CD4-positive, alpha-beta T cell (primary cell): Measurements from ENCODE around the gene KRT28. TPM values are rescaled to one million over a fixed set of nuclear protein-coding genes. Genes with fewer than 3 reads are reported as not detected.
A peak's percentile ranks its signal among the peaks of the same experiment; 100 is the strongest.

Experiments
- ATAC-seq: fragments of 200-7000 bp; cut with Tn5 transposase; one replicate; pipeline ENCODE4 v1.10.0; 2022; ENCODE audit warnings: mild to moderate bottlenecking; ENCODE audit not compliant: poor library complexity
- CTCF ChIA-PET: fragments of 350-600 bp; sonication (Branson Sonifier 250); formaldehyde crosslinking; loops from one replicate; lab custom pipeline; 2021; ENCODE audit warnings: antibody characterized with exemption, inconsistent platforms; lab: Charles Lee
- POLR2A ChIA-PET: fragments of 350-600 bp; sonication (Branson Sonifier 250); formaldehyde crosslinking; loops from one replicate; lab custom pipeline; 2021; ENCODE audit warnings: antibody characterized with exemption, inconsistent platforms; lab: Charles Lee
- DNase-seq, 14 experiments: peaks; one replicate each; pipeline ENCODE4 v3.0.0-alpha.2; 2013 to 2020; ENCODE audit warnings: mixed read lengths in 2 of 14
- H3K27ac ChIP-seq, 2 donors: one replicate each; pipeline versions ENCODE4 v1.5.1 to v1.7.0; 2013; ENCODE audit warnings: low read length in 2 of 2, low read depth in 1 of 2, mild to moderate bottlenecking in 1 of 2
- H3K27me3 ChIP-seq, 2 experiments: 1 replicate in 1 of 2; 2 replicates in 1 of 2; pipeline versions ENCODE4 v1.6.1 to v1.7.0; 2013; ENCODE audit warnings: low read length in 2 of 2, control low read depth in 1 of 2, mild to moderate bottlenecking in 1 of 2, moderate library complexity in 1 of 2; ENCODE audit not compliant: insufficient read depth in 2 of 2, control insufficient read depth in 1 of 2
- H3K36me3 ChIP-seq: one replicate; pipeline ENCODE4 v1.6.1; 2013; ENCODE audit warnings: low read length, control low read depth; ENCODE audit not compliant: insufficient read depth
- H3K4me1 ChIP-seq: one replicate; pipeline ENCODE4 v1.6.1; 2013; ENCODE audit warnings: low read length, control low read depth; ENCODE audit not compliant: insufficient read depth
- H3K4me3 ChIP-seq: one replicate; pipeline ENCODE4 v1.5.1; 2013; ENCODE audit warnings: mild to moderate bottlenecking, low read length, moderate library complexity
- H3K9me3 ChIP-seq, 2 experiments: 1 replicate in 1 of 2; 2 replicates in 1 of 2; pipeline versions ENCODE4 v1.6.1 to v1.7.0; 2013; ENCODE audit warnings: low read length in 2 of 2, mild to moderate bottlenecking in 2 of 2, control low read depth in 1 of 2, moderate library complexity in 1 of 2; ENCODE audit not compliant: control insufficient read depth in 1 of 2, insufficient read depth in 1 of 2
- H3K27ac Mint-ChIP-seq: one replicate; pipeline ENCODE4 v1.8.0; 2020; ENCODE audit warnings: mixed read lengths
- H3K27me3 Mint-ChIP-seq: one replicate; pipeline ENCODE4 v1.8.0; 2021; ENCODE audit warnings: mixed read lengths
- H3K36me3 Mint-ChIP-seq: one replicate; pipeline ENCODE4 v1.8.0; 2021; ENCODE audit warnings: low read depth, mixed read lengths
- H3K4me1 Mint-ChIP-seq: one replicate; pipeline ENCODE4 v1.8.0; 2021; ENCODE audit warnings: low read depth, mixed read lengths
- H3K4me3 Mint-ChIP-seq: one replicate; pipeline ENCODE4 v1.8.0; 2020; ENCODE audit warnings: mild to moderate bottlenecking, mixed read lengths
- H3K9me3 Mint-ChIP-seq: one replicate; pipeline ENCODE4 v1.8.0; 2020; ENCODE audit warnings: mixed read lengths
- CTCF ChIP-seq: fragments of 200-600 bp; IDR thresholded peaks from one replicate; pipeline ENCODE4 v1.8.0; 2022; ENCODE audit warnings: antibody characterized with exemption, mild to moderate bottlenecking
- intact Hi-C, 2 experiments: fragments of 100-400 bp; cut with DNase I in 1 of 2; cut with micrococcal nuclease in 1 of 2; formaldehyde crosslinking; loops; one replicate each; pipeline versions ENCODE4 v1.15.1 to v1.9.0; 2023 to 2025; cut with DNase I, micrococcal nuclease
- total RNA-seq, 174 experiments: library from RNA in 2 of 174; stranded (reverse) in 2 of 174; gene quantifications; one replicate each; pipeline ENCODE4 v1.2.3 and lab custom pipeline; 2021 to 2026

KRT28 gene
- total RNA-seq, 2 experiments from 2014 or later = not detected

- Histone ChIP-seq H3K4me3 (no peak overlapping the region), H3K9me3 (no peaks in the 10 kb centered on the region), H3K4me1 (no peaks in the 10 kb centered on the region), H3K36me3 (no peaks in the 10 kb centered on the region), H3K27me3 (peaks cover 18 to 73% of the 10 kb centered on the region in 2 experiments), H3K27ac (no peak overlapping the region)
- H3K27me3 Mint-ChIP-seq = peaks cover 91% of the 10 kb centered on the region
- H3K4me3 Mint-ChIP-seq = no peak overlapping the region
- no peak for TF ChIP-seq CTCF
- CTCF ChIA-PET = interaction anchor here (1.0 kb wide), 1 partner anchor 853 kb away, joined by 4 read pairs; no protein-coding TSS in a partner anchor
- no peaks in the 10 kb centered on the region for H3K4me1 Mint-ChIP-seq
- ATAC-seq (no peak), DNase-seq (no peak)
- no peak overlapping the region for H3K27ac Mint-ChIP-seq
- H3K36me3 Mint-ChIP-seq = no peaks in the 10 kb centered on the region
- POLR2A ChIA-PET = interaction anchor here (1.1 kb wide), 1 partner anchor 879 kb away, joined by 4 read pairs; the partner anchor contains the start of gene EIF1
- no peaks in the 10 kb centered on the region for H3K9me3 Mint-ChIP-seq
- intact Hi-C loops = loop anchor here in 1 of 2 experiments (10.0 kb wide), 1 partner anchor 735 kb away; no protein-coding TSS in a partner anchor
Measured at GRCh38 chr17:40809721-40810421, 10.1 kb upstream of the KRT28 start.

GRCh38 chr17:40806131-40806530 is 6.4 kb upstream of the KRT28 start:
- H3K27ac ChIP-seq = no peak overlapping the region
- ATAC-seq (no peak), DNase-seq (no peak)
- H3K27me3 ChIP-seq = peaks cover 17 to 62% of the 10 kb centered on the region in 2 experiments
- peaks cover 4% of the 10 kb centered on the region for H3K4me1 Mint-ChIP-seq
- no peaks in the 10 kb centered on the region for H3K9me3 ChIP-seq
- H3K36me3 Mint-ChIP-seq = no peaks in the 10 kb centered on the region
- no peaks in the 10 kb centered on the region for H3K4me1 ChIP-seq
- intact Hi-C loops = loop anchor here in 1 of 2 experiments (10.0 kb wide), 1 partner anchor 739 kb away; no protein-coding TSS in a partner anchor
- no peak for TF ChIP-seq CTCF
- H3K27ac Mint-ChIP-seq = no peak overlapping the region
- no peak overlapping the region for H3K4me3 Mint-ChIP-seq
- no peaks in the 10 kb centered on the region for H3K9me3 Mint-ChIP-seq
- H3K4me3 ChIP-seq = no peak overlapping the region
- ChIA-PET POLR2A (interaction anchor here (0.7 kb wide), 1 partner anchor 861 kb away, joined by 4 read pairs; no protein-coding TSS in a partner anchor), CTCF (interaction anchor here (1.7 kb wide), 1 partner anchor 857 kb away, joined by 4 read pairs; no protein-coding TSS in a partner anchor)
- no peaks in the 10 kb centered on the region for H3K36me3 ChIP-seq
- peaks cover 69% of the 10 kb centered on the region for H3K27me3 Mint-ChIP-seq

GRCh38 chr17:40803617-40804082 is 3.9 kb upstream of the KRT28 start:
- Histone ChIP-seq H3K9me3 (no peaks in the 10 kb centered on the region), H3K4me3 (no peak overlapping the region), H3K36me3 (no peaks in the 10 kb centered on the region), H3K4me1 (no peaks in the 10 kb centered on the region), H3K27ac (no peak overlapping the region), H3K27me3 (peaks cover 11 to 58% of the 10 kb centered on the region in 2 experiments)
- ChIA-PET POLR2A (interaction anchor here (1.0 kb wide), 1 partner anchor 15 kb away, joined by 4 read pairs; no protein-coding TSS in a partner anchor), CTCF (interaction anchor here (0.6 to 2.8 kb wide), 6 partner anchors 15 to 863 kb away, joined by 3 to 11 read pairs (median 3); no protein-coding TSS in a partner anchor)
- peaks cover 54% of the 10 kb centered on the region for H3K27me3 Mint-ChIP-seq
- no peaks in the 10 kb centered on the region for H3K9me3 Mint-ChIP-seq
- no peak overlapping the region for H3K4me3 Mint-ChIP-seq
- no peaks in the 10 kb centered on the region for H3K36me3 Mint-ChIP-seq
- intact Hi-C loops = loop anchor here (1.0 to 10.0 kb wide), 9 partner anchors 54 to 864 kb away; no protein-coding TSS in a partner anchor
- DNase-seq = peak; percentile 51 to 85 (median 66)
- H3K27ac Mint-ChIP-seq = no peak overlapping the region
- ATAC-seq = peak; percentile 89
- peak; percentile 91 for TF ChIP-seq CTCF
- peaks cover 4% of the 10 kb centered on the region for H3K4me1 Mint-ChIP-seq
